Measurements from ENCODE around the gene KRT15.

KRT15 gene

GRCh38 chr17:41512546-41513167 lies 6.0 kb downstream of the KRT15 start:
- H3K4me3 ChIP-seq (ENCODE audit: low read depth, low read length): no peak overlapping the region
- no peak for DNase-seq (ENCODE audit: low read depth)
- no peak for TF ChIP-seq CTCF (IDR thresholded peaks at IDR 0.05; ENCODE audit: low read depth, low read length, missing control alignments)

- DNase-seq (ENCODE audit: low read depth): no peak
- TF ChIP-seq CTCF (IDR thresholded peaks at IDR 0.05; ENCODE audit: low read depth, low read length, missing control alignments): no peak
- no peak overlapping the region for H3K4me3 ChIP-seq (ENCODE audit: low read depth, low read length)
Observed at GRCh38 chr17:41511716-41512115, 7.0 kb downstream of the KRT15 start.

DNA sequence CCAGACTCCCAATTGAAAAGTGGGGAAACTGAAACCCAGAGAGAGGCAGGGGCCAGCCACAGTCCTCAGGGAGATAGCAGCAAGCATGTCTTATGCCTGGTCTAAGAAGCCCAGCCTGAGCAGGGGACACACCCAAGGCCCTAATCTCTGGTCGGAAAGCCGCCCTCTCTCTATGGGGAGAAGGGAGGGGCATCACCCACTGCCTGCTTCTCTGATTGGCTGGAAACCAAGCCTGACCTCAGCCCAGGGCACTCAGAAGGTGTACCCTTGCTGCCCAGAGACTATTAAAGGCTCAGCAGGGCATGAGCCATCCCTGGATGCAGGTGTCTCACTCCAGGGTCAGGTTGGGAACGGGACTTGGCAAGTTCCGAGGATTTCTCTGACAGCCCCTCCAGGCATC lies 7.6 kb downstream of the KRT15 start:
- no peak overlapping the region for H3K4me3 ChIP-seq (ENCODE audit: low read depth, low read length)
- DNase-seq (ENCODE audit: low read depth): no peak

GRCh38 chr17:41510251-41511065 lies 8.2 kb downstream of the KRT15 start:
- DNase-seq (ENCODE audit: low read depth): no peak
- no peak for TF ChIP-seq CTCF (IDR thresholded peaks at IDR 0.05; ENCODE audit: low read depth, low read length, missing control alignments)
- H3K4me3 ChIP-seq (ENCODE audit: low read depth, low read length): no peak overlapping the region

More for the DNA sequence above, 7.6 kb downstream of the KRT15 start:
- no peak for TF ChIP-seq CTCF (IDR thresholded peaks at IDR 0.05; ENCODE audit: low read depth, low read length, missing control alignments)

DNA sequence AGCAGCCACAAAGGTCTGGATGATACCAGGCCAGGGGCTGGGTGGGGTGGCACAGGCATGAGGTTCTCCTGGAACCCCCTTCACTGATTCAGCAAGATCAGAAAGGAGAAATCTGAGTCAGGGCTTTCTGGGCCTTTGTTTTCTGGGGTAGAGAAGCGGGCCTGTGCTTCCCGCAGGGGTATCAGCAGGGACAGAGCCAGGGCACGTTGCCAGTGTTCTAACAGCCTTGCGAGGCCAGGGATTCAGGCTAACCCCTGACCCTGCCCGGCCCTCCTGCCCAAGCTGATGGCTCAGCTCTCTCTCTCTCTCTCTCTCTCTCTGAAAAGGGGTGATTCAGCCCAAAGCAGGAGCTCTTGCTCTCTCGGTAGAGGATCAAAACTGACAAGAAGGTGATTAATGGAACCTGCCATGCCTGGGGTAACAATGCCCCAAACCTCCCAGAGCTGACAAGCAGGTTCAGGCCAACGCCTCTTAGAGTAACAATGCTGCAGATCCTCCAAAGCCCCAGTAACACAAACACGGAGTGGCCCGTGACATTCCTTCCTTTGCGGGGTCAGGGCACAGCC lies 11.3 kb downstream of the KRT15 start:
- no peak for TF ChIP-seq CTCF (IDR thresholded peaks at IDR 0.05; ENCODE audit: low read depth, low read length, missing control alignments)
- no peak for DNase-seq (ENCODE audit: low read depth)
- H3K4me3 ChIP-seq (ENCODE audit: low read depth, low read length): no peak overlapping the region

DNA sequence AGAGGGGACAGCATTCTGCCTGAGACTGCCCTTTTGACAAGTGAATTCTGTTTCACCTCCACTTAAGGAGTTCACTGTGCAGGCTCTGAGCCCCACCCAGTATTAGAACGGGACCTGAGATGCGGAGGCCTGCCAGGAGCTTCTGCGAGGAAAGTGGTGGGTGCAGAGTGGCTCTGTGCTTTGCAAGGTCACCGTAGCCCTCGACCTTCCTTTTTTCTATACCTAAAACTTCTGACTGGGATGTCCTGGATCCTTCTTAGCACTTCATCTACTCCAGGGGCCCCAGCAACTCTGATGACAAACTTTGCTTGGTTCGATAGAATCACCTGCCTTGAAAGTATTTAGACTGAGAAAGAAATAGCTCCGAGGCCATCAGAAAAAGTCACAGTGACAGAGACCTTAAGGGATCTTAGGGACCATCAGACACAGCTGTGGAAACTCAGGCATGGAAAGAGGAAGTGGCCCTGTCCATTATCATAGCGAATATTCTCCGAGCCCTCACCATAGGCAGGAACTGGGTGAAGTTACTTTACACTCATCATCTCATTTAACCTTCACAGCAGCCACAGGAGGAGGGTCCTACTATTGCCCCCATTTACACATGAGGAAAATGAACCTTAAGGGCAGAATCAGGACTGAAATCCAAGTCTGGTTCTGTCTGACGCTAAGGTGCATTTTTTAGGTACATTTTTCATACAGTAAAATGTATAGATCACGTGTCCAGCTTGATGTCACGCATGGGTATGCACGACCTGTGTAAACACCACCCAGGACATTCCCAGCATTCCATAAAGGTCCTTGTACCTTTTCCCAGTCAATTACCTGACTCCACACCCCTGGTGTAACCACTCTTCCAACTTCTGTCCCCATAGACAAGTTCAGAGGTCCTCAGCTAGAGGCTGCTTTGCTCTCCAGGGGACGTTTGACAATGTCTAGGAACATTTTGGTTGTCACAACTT lies 12.6 kb downstream of the KRT15 start:
- TF ChIP-seq CTCF (IDR thresholded peaks at IDR 0.05; ENCODE audit: low read depth, low read length, missing control alignments): no peak
- no peak overlapping the region for H3K4me3 ChIP-seq (ENCODE audit: low read depth, low read length)
- DNase-seq (ENCODE audit: low read depth): no peak

All from GM12864 (cell line).